ENCODE data around the gene CALML5.

The CALML5 gene

GRCh38 chr10:5542100-5542499 is 42.7 kb upstream of the CALML5 start:
- Histone ChIP-seq H2AFZ (ENCODE audit: low read length) (no peak overlapping the region), H3K4me3 (ENCODE audit: low read length, poor library complexity, severe bottlenecking) (no peak overlapping the region), H4K20me1 (ENCODE audit: insufficient read depth, low read length, poor library complexity, severe bottlenecking) (no peaks in the 10 kb centered on the region), H3K4me2 (ENCODE audit: low read depth, low read length, poor library complexity, severe bottlenecking) (no peak overlapping the region), H3K9me2 (replicated peaks; ENCODE audit: low read depth, low read length) (no peaks in the 10 kb centered on the region), H3K27me3 (ENCODE audit: insufficient read depth, low read length, poor library complexity, severe bottlenecking) (no peaks in the 10 kb centered on the region), H3F3A (ENCODE audit: low read depth) (no peaks in the 10 kb centered on the region), H3K79me2 (ENCODE audit: insufficient read depth, low read length) (no peaks in the 10 kb centered on the region), H3K36me3 (ENCODE audit: insufficient read depth, low read length) (no peaks in the 10 kb centered on the region), H3K4me1 (ENCODE audit: insufficient read depth, low read length, poor library complexity, severe bottlenecking) (peaks cover under 1% of the 10 kb centered on the region), H3K9ac (ENCODE audit: low read depth, low read length, poor library complexity, severe bottlenecking) (no peak overlapping the region), H3K9me3 (ENCODE audit: insufficient read depth, low read depth, low read length) (no peaks in the 10 kb centered on the region)
- TF ChIP-seq, protein P1, sequence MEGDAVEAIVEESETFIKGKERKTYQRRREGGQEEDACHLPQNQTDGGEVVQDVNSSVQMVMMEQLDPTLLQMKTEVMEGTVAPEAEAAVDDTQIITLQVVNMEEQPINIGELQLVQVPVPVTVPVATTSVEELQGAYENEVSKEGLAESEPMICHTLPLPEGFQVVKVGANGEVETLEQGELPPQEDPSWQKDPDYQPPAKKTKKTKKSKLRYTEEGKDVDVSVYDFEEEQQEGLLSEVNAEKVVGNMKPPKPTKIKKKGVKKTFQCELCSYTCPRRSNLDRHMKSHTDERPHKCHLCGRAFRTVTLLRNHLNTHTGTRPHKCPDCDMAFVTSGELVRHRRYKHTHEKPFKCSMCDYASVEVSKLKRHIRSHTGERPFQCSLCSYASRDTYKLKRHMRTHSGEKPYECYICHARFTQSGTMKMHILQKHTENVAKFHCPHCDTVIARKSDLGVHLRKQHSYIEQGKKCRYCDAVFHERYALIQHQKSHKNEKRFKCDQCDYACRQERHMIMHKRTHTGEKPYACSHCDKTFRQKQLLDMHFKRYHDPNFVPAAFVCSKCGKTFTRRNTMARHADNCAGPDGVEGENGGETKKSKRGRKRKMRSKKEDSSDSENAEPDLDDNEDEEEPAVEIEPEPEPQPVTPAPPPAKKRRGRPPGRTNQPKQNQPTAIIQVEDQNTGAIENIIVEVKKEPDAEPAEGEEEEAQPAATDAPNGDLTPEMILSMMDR (conservative IDR thresholded peaks at IDR 0.05; ENCODE audit: low read length), result no peak
- no peak for TF ChIP-seq EZH2phosphoT487 (IDR thresholded peaks at IDR 0.05; ENCODE audit: borderline replicate concordance)

DNA sequence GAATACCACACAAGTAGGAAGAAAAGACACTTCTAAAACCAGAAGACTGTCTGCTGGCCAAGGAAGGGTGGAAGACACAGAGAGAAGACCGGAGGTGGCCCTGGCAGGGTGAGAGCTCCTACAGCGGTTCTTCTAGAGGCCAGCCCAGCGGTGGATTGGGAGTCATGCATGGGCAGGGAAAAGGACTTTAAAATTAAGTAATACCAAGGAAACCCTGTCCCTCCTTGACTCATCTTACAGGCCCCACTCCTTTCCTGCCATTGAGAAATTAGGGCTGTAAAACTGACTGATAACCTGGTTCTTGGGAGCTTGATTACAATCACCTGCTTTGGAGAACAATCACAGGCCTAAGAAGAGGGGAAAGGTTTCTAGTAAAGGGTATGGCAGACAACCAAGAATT is 41.5 kb upstream of the CALML5 start:
- Histone ChIP-seq H3K4me3 (ENCODE audit: low read length, poor library complexity, severe bottlenecking) (no peak overlapping the region), H3F3A (ENCODE audit: low read depth) (no peaks in the 10 kb centered on the region), H3K9ac (ENCODE audit: low read depth, low read length, poor library complexity, severe bottlenecking) (no peak overlapping the region), H4K20me1 (ENCODE audit: insufficient read depth, low read length, poor library complexity, severe bottlenecking) (no peaks in the 10 kb centered on the region), H3K79me2 (ENCODE audit: insufficient read depth, low read length) (no peaks in the 10 kb centered on the region), H2AFZ (ENCODE audit: low read length) (no peak overlapping the region), H3K36me3 (ENCODE audit: insufficient read depth, low read length) (no peaks in the 10 kb centered on the region), H3K4me1 (ENCODE audit: insufficient read depth, low read length, poor library complexity, severe bottlenecking) (no peaks in the 10 kb centered on the region), H3K4me2 (ENCODE audit: low read depth, low read length, poor library complexity, severe bottlenecking) (no peak overlapping the region), H3K9me2 (replicated peaks; ENCODE audit: low read depth, low read length) (no peaks in the 10 kb centered on the region), H3K9me3 (ENCODE audit: insufficient read depth, low read depth, low read length) (no peaks in the 10 kb centered on the region), H3K27me3 (ENCODE audit: insufficient read depth, low read length, poor library complexity, severe bottlenecking) (no peaks in the 10 kb centered on the region)
- no peak for TF ChIP-seq EZH2phosphoT487 (IDR thresholded peaks at IDR 0.05; ENCODE audit: borderline replicate concordance)

GRCh38 chr10:5540080-5540479 is 40.7 kb upstream of the CALML5 start:
- no peaks in the 10 kb centered on the region for H4K20me1 ChIP-seq (ENCODE audit: insufficient read depth, low read length, poor library complexity, severe bottlenecking)
- no peaks in the 10 kb centered on the region for H3K79me2 ChIP-seq (ENCODE audit: insufficient read depth, low read length)
- no peak overlapping the region for H3K4me3 ChIP-seq (ENCODE audit: low read length, poor library complexity, severe bottlenecking)
- no peak overlapping the region for H3K4me2 ChIP-seq (ENCODE audit: low read depth, low read length, poor library complexity, severe bottlenecking)
- no peaks in the 10 kb centered on the region for H3F3A ChIP-seq (ENCODE audit: low read depth)
- H3K27me3 ChIP-seq (ENCODE audit: insufficient read depth, low read length, poor library complexity, severe bottlenecking), result no peaks in the 10 kb centered on the region
- H2AFZ ChIP-seq (ENCODE audit: low read length), result no peak overlapping the region
- no peaks in the 10 kb centered on the region for H3K9me2 ChIP-seq (replicated peaks; ENCODE audit: low read depth, low read length)
- no peaks in the 10 kb centered on the region for H3K9me3 ChIP-seq (ENCODE audit: insufficient read depth, low read depth, low read length)
- no peaks in the 10 kb centered on the region for H3K4me1 ChIP-seq (ENCODE audit: insufficient read depth, low read length, poor library complexity, severe bottlenecking)
- no peak for TF ChIP-seq EZH2phosphoT487 (IDR thresholded peaks at IDR 0.05; ENCODE audit: borderline replicate concordance)
- TF ChIP-seq, protein P1 (conservative IDR thresholded peaks at IDR 0.05; ENCODE audit: low read length), result no peak
- H3K36me3 ChIP-seq (ENCODE audit: insufficient read depth, low read length), result no peaks in the 10 kb centered on the region
- no peak overlapping the region for H3K9ac ChIP-seq (ENCODE audit: low read depth, low read length, poor library complexity, severe bottlenecking)

GRCh38 chr10:5538892-5539651 is 39.7 kb upstream of the CALML5 start:
- Histone ChIP-seq H3K36me3 (ENCODE audit: insufficient read depth, low read length) (no peaks in the 10 kb centered on the region), H3F3A (ENCODE audit: low read depth) (no peaks in the 10 kb centered on the region), H3K4me1 (ENCODE audit: insufficient read depth, low read length, poor library complexity, severe bottlenecking) (no peaks in the 10 kb centered on the region), H3K9ac (ENCODE audit: low read depth, low read length, poor library complexity, severe bottlenecking) (no peak overlapping the region), H3K9me3 (ENCODE audit: insufficient read depth, low read depth, low read length) (no peaks in the 10 kb centered on the region), H3K4me3 (ENCODE audit: low read length, poor library complexity, severe bottlenecking) (no peak overlapping the region), H3K9me2 (replicated peaks; ENCODE audit: low read depth, low read length) (no peaks in the 10 kb centered on the region), H3K27me3 (ENCODE audit: insufficient read depth, low read length, poor library complexity, severe bottlenecking) (no peaks in the 10 kb centered on the region), H3K79me2 (ENCODE audit: insufficient read depth, low read length) (no peaks in the 10 kb centered on the region), H3K4me2 (ENCODE audit: low read depth, low read length, poor library complexity, severe bottlenecking) (no peak overlapping the region), H2AFZ (ENCODE audit: low read length) (no peak overlapping the region; the same call in 1 of the 2 replicates), H4K20me1 (ENCODE audit: insufficient read depth, low read length, poor library complexity, severe bottlenecking) (no peaks in the 10 kb centered on the region)
- no peak for TF ChIP-seq EZH2phosphoT487 (IDR thresholded peaks at IDR 0.05; ENCODE audit: borderline replicate concordance)
